Thymus (tissue), 11 donors: ENCODE data around the gene FMN1. TPM values are rescaled to one million over a fixed set of nuclear protein-coding genes. Genes with fewer than 3 reads are reported as not detected.
A peak's percentile ranks its signal among the peaks of the same experiment; 100 is the strongest.

Experiments
- DNase-seq, 9 donors: peaks; one replicate each; pipeline ENCODE4 v3.0.0-alpha.2; 2013; ENCODE audit warnings: low spot score in 9 of 9, low read depth in 6 of 9, missing footprints in 1 of 9
- H3K27ac ChIP-seq, 2 donors: one replicate each; pipeline ENCODE4 v1.5.1; 2013; ENCODE audit warnings: control low read depth in 1 of 2, low read depth in 1 of 2, low read length in 1 of 2, mild to moderate bottlenecking in 1 of 2, moderate library complexity in 1 of 2
- H3K27me3 ChIP-seq, 2 donors: one replicate each; pipeline ENCODE4 v1.5.1; 2013; ENCODE audit warnings: low read length in 1 of 2; ENCODE audit not compliant: control insufficient read depth in 2 of 2, insufficient read depth in 1 of 2
- H3K36me3 ChIP-seq, 2 donors: one replicate each; pipeline ENCODE4 v1.5.1; 2013; ENCODE audit warnings: low read length in 1 of 2, mild to moderate bottlenecking in 1 of 2, moderate library complexity in 1 of 2; ENCODE audit not compliant: control insufficient read depth in 2 of 2, insufficient read depth in 2 of 2
- H3K4me1 ChIP-seq, 2 donors: one replicate each; pipeline ENCODE4 v1.5.1; 2013; ENCODE audit warnings: low read length in 2 of 2; ENCODE audit not compliant: control insufficient read depth in 2 of 2, insufficient read depth in 2 of 2
- H3K4me3 ChIP-seq, 2 donors: one replicate each; pipeline ENCODE4 v1.5.1; 2013; ENCODE audit warnings: low read length in 2 of 2, control low read depth in 1 of 2, mild to moderate bottlenecking in 1 of 2
- H3K9me3 ChIP-seq, 2 donors: one replicate each; pipeline ENCODE4 v1.5.1; 2013; ENCODE audit warnings: low read length in 1 of 2, mild to moderate bottlenecking in 1 of 2; ENCODE audit not compliant: control insufficient read depth in 2 of 2, insufficient read depth in 1 of 2
- WGBS: extraction: QIAGEN DNeasy Blood & Tissue Kit; methylation state at CpG from one replicate; pipeline ENCODE4 v1.1.7; 2013; 5-methylcytosine and 5-hydroxymethylcytosine counted together
- polyA plus RNA-seq: library from polyadenylated mRNA; stranded (reverse); fragments of 200-250 nt; gene quantifications from one replicate; pipeline ENCODE4 v1.2.3, GENCODE V29; 2013
- total RNA-seq: library from RNA; stranded (reverse); fragments of 120-200 nt; gene quantifications from one replicate; pipeline ENCODE4 v1.2.4, GENCODE V29; 2013
- donor health status: healthy.

Gene FMN1
- total and polyA plus RNA-seq, 2 donors: 2.6 to 24.8 TPM

DNA sequence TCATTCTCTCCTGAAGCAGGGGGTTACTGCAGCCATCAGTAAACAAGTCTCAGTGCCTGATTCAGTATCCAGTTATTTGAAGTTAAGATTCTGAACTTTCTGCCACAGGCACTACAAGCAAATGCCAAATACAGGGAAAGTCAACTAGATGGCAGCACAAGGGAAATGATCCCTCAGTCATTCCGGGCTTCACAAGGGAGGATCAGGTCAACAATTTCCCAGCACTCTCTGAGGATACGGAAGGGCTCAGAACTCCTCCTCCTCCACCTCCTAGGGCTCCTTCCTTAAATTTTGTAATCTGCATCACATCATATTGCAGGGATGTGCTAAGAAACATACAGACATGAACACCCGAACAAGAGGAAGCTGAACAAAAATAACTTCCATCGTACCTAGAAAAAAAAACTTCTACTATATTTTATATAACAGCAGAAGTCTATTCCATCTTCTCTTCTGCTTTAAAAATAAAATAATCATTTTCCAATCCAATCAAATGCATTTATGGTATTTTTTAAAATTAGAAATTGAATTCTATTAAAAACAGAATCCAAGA is 187.1 kb downstream of the FMN1 start:
- Histone ChIP-seq H3K27ac (peak overlapping the region; percentile 52 to 88), H3K9me3 (no peaks in the 10 kb centered on the region), H3K4me1 (peaks cover 10 to 24% of the 10 kb centered on the region in 2 donors), H3K27me3 (no peaks in the 10 kb centered on the region), H3K36me3 (peaks cover 0 to 3% of the 10 kb centered on the region in 2 donors), H3K4me3 (peak overlapping the region; percentile 19 to 23)
- 24% methylated on average over 4 of the region's 4 CpGs for WGBS
- DNase-seq: no peak

GRCh38 chr15:33005582-33005981 is 188.9 kb downstream of the FMN1 start:
- Histone ChIP-seq H3K27ac (peak overlapping the region in 1 of 2 donors; percentile 75), H3K36me3 (no peaks in the 10 kb centered on the region), H3K27me3 (no peaks in the 10 kb centered on the region), H3K4me3 (peak overlapping the region in 1 of 2 donors; percentile 27), H3K9me3 (no peaks in the 10 kb centered on the region), H3K4me1 (peaks cover 10 to 20% of the 10 kb centered on the region in 2 donors)
- DNase-seq: peak in 1 of 9 donors; percentile 53
- 87% methylated on average over 1 of the region's 1 CpG for WGBS

GRCh38 chr15:33001926-33002325 is 192.6 kb downstream of the FMN1 start:
- Histone ChIP-seq H3K27me3 (no peaks in the 10 kb centered on the region), H3K4me1 (peaks cover 5% of the 10 kb centered on the region in 2 donors), H3K36me3 (no peaks in the 10 kb centered on the region), H3K9me3 (no peaks in the 10 kb centered on the region), H3K4me3 (no peak overlapping the region), H3K27ac (no peak overlapping the region)
- no peak for DNase-seq

DNA sequence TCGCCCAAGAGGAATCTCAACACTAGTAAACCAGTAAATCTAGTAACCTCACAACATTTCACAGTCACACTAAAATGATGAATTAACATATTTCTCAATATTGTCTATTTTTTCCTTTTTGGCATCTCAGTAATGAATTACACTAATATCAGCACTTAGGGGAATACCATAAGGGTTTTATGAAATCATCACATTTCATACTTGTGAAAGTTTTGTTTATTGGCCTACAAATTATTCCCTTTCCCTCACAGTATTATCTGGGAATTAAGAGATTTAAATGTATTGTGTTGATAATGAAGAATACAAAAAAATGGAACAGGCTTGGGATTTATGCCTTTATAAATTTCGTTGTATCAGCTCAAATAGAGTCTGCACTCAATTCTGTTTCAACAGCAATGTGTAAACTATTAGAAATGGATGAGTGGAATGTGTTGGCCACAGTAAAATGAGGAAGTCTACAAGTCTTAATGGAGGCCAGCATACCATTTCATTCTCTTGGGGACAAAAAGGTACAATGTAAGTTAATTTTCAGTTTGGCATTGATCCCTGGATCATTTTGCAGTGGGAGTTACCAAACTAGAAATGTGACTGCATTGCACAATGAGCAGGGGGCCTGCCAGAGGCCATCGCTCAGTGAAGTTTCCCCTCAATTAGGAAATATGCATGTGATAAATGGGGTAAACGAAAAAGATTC is 195.4 kb downstream of the FMN1 start:
- Histone ChIP-seq H3K27me3 (no peaks in the 10 kb centered on the region), H3K4me3 (no peak overlapping the region), H3K4me1 (no peaks in the 10 kb centered on the region), H3K27ac (no peak overlapping the region), H3K36me3 (no peaks in the 10 kb centered on the region), H3K9me3 (no peaks in the 10 kb centered on the region)
- 93% methylated on average over 4 of the region's 4 CpGs for WGBS
- no peak for DNase-seq

DNA sequence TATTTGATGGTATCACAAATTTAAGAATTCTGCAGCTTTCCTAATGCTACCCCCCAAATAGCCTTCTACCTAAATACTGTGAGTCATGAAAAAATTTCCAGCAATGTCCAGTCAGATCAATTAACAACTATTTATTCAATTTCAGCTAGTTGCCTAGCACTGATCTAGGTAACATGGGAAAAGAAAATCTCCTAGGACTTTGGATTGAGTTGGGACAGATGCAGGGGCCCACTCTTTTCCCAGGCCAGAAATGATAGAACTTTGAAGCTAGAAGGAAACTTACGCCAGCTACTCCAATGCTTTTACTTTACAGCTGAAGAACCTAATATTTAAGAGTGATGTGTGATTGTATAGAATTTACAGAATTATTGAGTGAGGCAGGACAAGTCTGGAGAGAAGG is 196.3 kb downstream of the FMN1 start:
- H3K27me3 ChIP-seq: no peaks in the 10 kb centered on the region
- 100% methylated on average over 1 of the region's 1 CpG for WGBS
- H3K4me3 ChIP-seq: no peak overlapping the region
- no peaks in the 10 kb centered on the region for H3K9me3 ChIP-seq
- no peak overlapping the region for H3K27ac ChIP-seq
- no peak for DNase-seq
- H3K4me1 ChIP-seq: no peaks in the 10 kb centered on the region
- H3K36me3 ChIP-seq: no peaks in the 10 kb centered on the region

DNA sequence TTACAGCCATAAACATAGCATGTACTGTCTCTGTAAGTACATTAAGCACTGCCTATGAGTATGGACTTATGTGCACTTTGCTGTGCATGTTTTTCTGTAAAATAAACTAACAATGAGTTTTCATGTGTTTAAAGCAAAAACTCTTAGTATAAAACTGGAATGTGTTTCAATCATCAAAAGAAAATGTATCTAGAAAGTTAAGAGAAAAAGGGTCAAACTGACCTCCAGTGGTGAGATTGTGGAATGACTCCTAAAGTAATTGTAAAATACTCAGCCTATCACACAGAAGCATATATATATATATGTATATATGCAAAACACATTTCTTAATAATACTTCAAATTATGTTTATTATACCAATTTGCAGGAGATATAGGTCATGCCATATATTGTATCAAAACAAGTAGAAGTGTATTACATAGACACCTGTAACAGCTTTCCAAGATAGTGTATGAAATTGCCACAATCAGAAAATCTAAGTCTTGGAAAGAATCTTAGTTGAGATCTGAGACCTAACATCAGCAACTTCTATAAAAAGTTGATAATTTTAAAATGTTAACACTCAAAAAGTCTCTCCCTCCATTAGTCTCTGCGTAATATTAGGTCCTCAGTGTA is 199.6 kb downstream of the FMN1 start:
- no peak overlapping the region for H3K4me3 ChIP-seq
- no peak overlapping the region for H3K27ac ChIP-seq
- H3K4me1 ChIP-seq: no peaks in the 10 kb centered on the region
- WGBS: 99% methylated on average over 1 of the region's 1 CpG
- no peaks in the 10 kb centered on the region for H3K36me3 ChIP-seq
- DNase-seq: peak in 1 of 9 donors; percentile 53
- no peaks in the 10 kb centered on the region for H3K27me3 ChIP-seq
- no peaks in the 10 kb centered on the region for H3K9me3 ChIP-seq

DNA sequence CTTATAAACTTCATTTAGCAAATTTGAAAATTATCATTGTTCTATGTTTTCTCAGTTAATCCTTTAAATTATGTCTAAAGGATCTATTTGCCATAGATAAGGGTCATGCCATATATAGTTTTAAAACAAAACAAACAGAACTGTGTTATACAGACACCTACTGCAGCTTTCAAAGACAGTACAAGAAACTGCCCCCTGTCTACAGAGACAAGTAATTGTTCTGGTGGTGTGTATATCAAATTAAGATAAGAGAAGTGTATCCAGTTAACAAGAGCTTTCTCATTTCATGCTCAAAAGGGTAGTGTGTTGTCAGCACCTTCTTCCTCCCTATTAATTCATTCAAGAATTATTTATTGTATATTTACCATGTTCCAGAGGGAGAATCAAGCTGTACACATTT is 201.2 kb downstream of the FMN1 start:
- H3K27me3 ChIP-seq: no peaks in the 10 kb centered on the region
- no peak for DNase-seq
- H3K36me3 ChIP-seq: no peaks in the 10 kb centered on the region
- H3K4me1 ChIP-seq: no peaks in the 10 kb centered on the region
- no peak overlapping the region for H3K4me3 ChIP-seq
- H3K27ac ChIP-seq: no peak overlapping the region
- H3K9me3 ChIP-seq: no peaks in the 10 kb centered on the region

- no peak overlapping the region for H3K4me3 ChIP-seq
- H3K9me3 ChIP-seq: no peaks in the 10 kb centered on the region
- H3K27me3 ChIP-seq: no peaks in the 10 kb centered on the region
- 90% methylated on average over 7 of the region's 7 CpGs for WGBS
- H3K27ac ChIP-seq: no peak overlapping the region
- DNase-seq: no peak
- H3K4me1 ChIP-seq: no peaks in the 10 kb centered on the region
- no peaks in the 10 kb centered on the region for H3K36me3 ChIP-seq
Measured at GRCh38 chr15:32991619-32992111, 202.8 kb downstream of the FMN1 start.

GRCh38 chr15:32990071-32990470 is 204.4 kb downstream of the FMN1 start:
- H3K4me1 ChIP-seq: no peaks in the 10 kb centered on the region
- no peaks in the 10 kb centered on the region for H3K36me3 ChIP-seq
- WGBS: 93% methylated on average over 4 of the region's 4 CpGs
- H3K27ac ChIP-seq: no peak overlapping the region
- H3K9me3 ChIP-seq: no peaks in the 10 kb centered on the region
- DNase-seq: no peak
- H3K27me3 ChIP-seq: no peaks in the 10 kb centered on the region
- H3K4me3 ChIP-seq: no peak overlapping the region
